Lung (tissue), 12 donors: ENCODE data around the gene OGA. TPM values are rescaled to one million over a fixed set of nuclear protein-coding genes. Genes with fewer than 3 reads are reported as not detected.

ENCODE experiments used
- ATAC-seq: fragments of 200-7000 bp; cut with Tn5 transposase; one replicate; pipeline ENCODE4 v1.9.1; 2020; ENCODE audit warnings: moderate number of reproducible peaks; ENCODE audit not compliant: insufficient read depth, low FRiP score
- DNase-seq, 3 donors: peaks; one replicate each; pipeline ENCODE4 v3.0.0-alpha.2; 2013 to 2017
- H3K27ac ChIP-seq, 2 donors: one replicate each; pipeline ENCODE4 v1.5.1; 2013; ENCODE audit warnings: mild to moderate bottlenecking in 2 of 2, moderate library complexity in 2 of 2, control low read depth in 1 of 2, inconsistent platforms in 1 of 2, low read depth in 1 of 2, low read length in 1 of 2
- H3K27me3 ChIP-seq, 3 donors: one replicate each; pipeline ENCODE4 v1.5.1; 2013; ENCODE audit warnings: low read length in 2 of 3; ENCODE audit not compliant: control insufficient read depth in 3 of 3, insufficient read depth in 3 of 3
- H3K36me3 ChIP-seq, 4 donors: one replicate each; pipeline ENCODE4 v1.5.1; 2013; ENCODE audit warnings: low read length in 4 of 4, mild to moderate bottlenecking in 1 of 4, moderate library complexity in 1 of 4; ENCODE audit not compliant: control insufficient read depth in 4 of 4, insufficient read depth in 4 of 4
- H3K4me1 ChIP-seq, 5 donors: one replicate each; pipeline ENCODE4 v1.5.1; 2013; ENCODE audit warnings: low read length in 5 of 5, mild to moderate bottlenecking in 2 of 5, moderate library complexity in 1 of 5; ENCODE audit not compliant: control insufficient read depth in 5 of 5, insufficient read depth in 5 of 5
- H3K4me3 ChIP-seq: one replicate; pipeline ENCODE4 v1.5.1; 2013; ENCODE audit warnings: mild to moderate bottlenecking, control low read depth, moderate library complexity
- H3K9ac ChIP-seq, 2 donors: one replicate each; pipeline ENCODE4 v1.5.1; 2013; ENCODE audit warnings: low read length in 2 of 2, control low read depth in 1 of 2; ENCODE audit not compliant: insufficient read depth in 1 of 2
- H3K9me3 ChIP-seq, 4 donors: one replicate each; pipeline ENCODE4 v1.5.1; 2013; ENCODE audit warnings: low read length in 3 of 4, mild to moderate bottlenecking in 1 of 4, moderate library complexity in 1 of 4; ENCODE audit not compliant: control insufficient read depth in 4 of 4, insufficient read depth in 3 of 4
- CTCF ChIP-seq: IDR thresholded peaks from 2 replicates; pipeline ENCODE4 v1.5.1; 2012; ENCODE audit warnings: mild to moderate bottlenecking; ENCODE audit errors: control extremely low read depth, extremely low read depth
- WGBS, 2 donors: extraction: QIAGEN DNeasy Blood & Tissue Kit; methylation state at CpG; one replicate each; pipeline ENCODE4 v1.1.7; 2013; 5-methylcytosine and 5-hydroxymethylcytosine counted together
- polyA plus RNA-seq, 2 donors: library from polyadenylated mRNA; stranded (reverse); fragments of 200-250 nt; gene quantifications; one replicate each; pipeline ENCODE4 v1.2.1, GENCODE V29; 2013
- total RNA-seq, 2 donors: library from RNA; depleted of rRNA in 1 of 2; stranded (reverse); fragments of >200 nt in 1 of 2; gene quantifications; one replicate each; pipeline ENCODE4 v1.2.1, GENCODE V29; 2014 to 2021
- donor health status: control.
- donor health status: control.
- donor health status: Bipolar disorder and iron deficiency.
- donor health status: healthy.
- donor health status: DM: yes; HTN: yes; CAD: no.

Gene OGA
- total and polyA plus RNA-seq, 4 donors, result 45.7 to 362 (median 69.7) TPM

GRCh38 chr10:101851411-101852116, 33.3 kb upstream of the OGA start:
- ATAC-seq (no peak), DNase-seq (no peak)
- H3K36me3 ChIP-seq, result peaks cover 0 to 12% (median 2%) of the 10 kb centered on the region in 4 donors
- TF ChIP-seq CTCF, result no peak
- no peak overlapping the region for H3K9ac ChIP-seq
- WGBS, 2 donors, result 85 to 95% methylated on average over 4 of the region's 4 CpGs
- no peak overlapping the region for H3K4me3 ChIP-seq
- no peak overlapping the region for H3K27ac ChIP-seq
- H3K9me3 ChIP-seq, result peaks cover 0 to 2% (median 0%) of the 10 kb centered on the region in 4 donors
- H3K4me1 ChIP-seq, result peaks cover 0 to 13% (median 8%) of the 10 kb centered on the region in 5 donors
- no peaks in the 10 kb centered on the region for H3K27me3 ChIP-seq

GRCh38 chr10:101850749-101851148, 32.5 kb upstream of the OGA start:
- DNase-seq, result no peak
- Histone ChIP-seq H3K4me3 (no peak overlapping the region), H3K27ac (no peak overlapping the region), H3K36me3 (peaks cover 0 to 12% (median 2%) of the 10 kb centered on the region in 4 donors), H3K9me3 (peaks cover 0 to 2% (median 0%) of the 10 kb centered on the region in 4 donors), H3K27me3 (no peaks in the 10 kb centered on the region), H3K4me1 (peaks cover 0 to 13% (median 5%) of the 10 kb centered on the region in 5 donors), H3K9ac (no peak overlapping the region)
- TF ChIP-seq CTCF, result no peak
- no peak for ATAC-seq
- WGBS, 2 donors, result 85 to 87% methylated on average over 3 of the region's 3 CpGs

GRCh38 chr10:101848894-101849351, 30.7 kb upstream of the OGA start:
- Histone ChIP-seq H3K27ac (peak overlapping the region in 1 of 2 donors; percentile 75), H3K9ac (no peak overlapping the region), H3K4me1 (peaks cover 0 to 13% (median 5%) of the 10 kb centered on the region in 5 donors), H3K36me3 (peaks cover 0 to 15% (median 2%) of the 10 kb centered on the region in 4 donors), H3K4me3 (no peak overlapping the region), H3K9me3 (peaks cover 0 to 2% (median 0%) of the 10 kb centered on the region in 4 donors), H3K27me3 (no peaks in the 10 kb centered on the region)
- 11 to 32% methylated on average over 3 of the region's 3 CpGs for WGBS, 2 donors
- ATAC-seq, result no peak
- DNase-seq, result no peak
- no peak for TF ChIP-seq CTCF
